Transverse colon (tissue), 4 donors: ENCODE measurements around the gene PARN. TPM values are rescaled to one million over a fixed set of nuclear protein-coding genes. Genes with fewer than 3 reads are reported as not detected.
"Not testable (repeated sequence)": the region's sequence is repeated elsewhere in the genome, so short reads cannot be mapped to it uniquely, and the experiment has no call there.

ENCODE experiments used
- DNase-seq: peaks from one replicate; pipeline ENCODE4 v3.0.0-alpha.2; 2019
- H3K27ac ChIP-seq, 4 donors: fragments of 200-600 bp; sonication (generic); 2 replicates each; pipeline ENCODE4 v1.5.1; 2016 to 2018; ENCODE audit warnings: inconsistent platforms in 4 of 4
- H3K27me3 ChIP-seq: fragments of 200-600 bp; sonication (generic); 2 replicates; pipeline ENCODE4 v1.5.1; 2017; ENCODE audit warnings: inconsistent platforms
- H3K36me3 ChIP-seq, 4 donors: fragments of 200-600 bp; sonication (generic); 2 replicates each; pipeline ENCODE4 v1.5.1; 2017 to 2019; ENCODE audit warnings: inconsistent platforms in 4 of 4
- H3K4me1 ChIP-seq, 4 donors: fragments of 200-600 bp; sonication (generic); 2 replicates each; pipeline ENCODE4 v1.5.1; 2017 to 2020; ENCODE audit warnings: inconsistent platforms in 4 of 4
- H3K4me3 ChIP-seq, 4 donors: fragments of 200-600 bp; sonication (generic); 1 replicate in 1 of 4; 2 replicates in 3 of 4; pipeline versions ENCODE4 v1.5.1 to v1.6.1; 2017 to 2019; ENCODE audit warnings: inconsistent platforms in 4 of 4
- H3K9me3 ChIP-seq, 2 donors: fragments of 200-600 bp; sonication (generic); 2 replicates each; pipeline ENCODE4 v1.5.1; 2017 to 2019; ENCODE audit warnings: inconsistent platforms in 2 of 2
- EP300 ChIP-seq: sonication (generic); formaldehyde crosslinking; IDR thresholded peaks from one replicate; pipeline ENCODE4 v1.6.1; 2017; ENCODE audit warnings: antibody characterized with exemption, low read depth
- POLR2A ChIP-seq: fragments of 450-650 bp; IDR thresholded peaks from one replicate; pipeline ENCODE4 v1.6.1; 2016; ENCODE audit warnings: antibody characterized with exemption, mild to moderate bottlenecking, moderate library complexity
- POLR2AphosphoS5 ChIP-seq, 3 donors: sonication (generic); formaldehyde crosslinking; IDR thresholded peaks; one replicate each; pipeline ENCODE4 v1.6.1; 2016; ENCODE audit warnings: antibody characterized with exemption in 3 of 3
- WGBS, 2 donors: methylation state at CpG; one replicate each; pipeline ENCODE4 v1.1.5; 2018; ENCODE audit warnings: low coverage in 1 of 2; 5-methylcytosine and 5-hydroxymethylcytosine counted together
- in situ Hi-C, 4 donors: fragments of 200-750 bp; cut with MboI; loops; one replicate each; pipeline versions ENCODE4 v1.15.0 to v1.15.1; 2017; ENCODE audit warnings: low sequenced_read_pairs in 3 of 4, low pct_ligation_motif_present in 1 of 4, low pct_unique_long_range_greater_than_20kb in 1 of 4
- intact Hi-C: fragments of 100-400 bp; cut with DNase I; formaldehyde crosslinking; loops from one replicate; pipeline ENCODE4 v1.15.1; 2023; ENCODE audit warnings: low total_unique reads
- total RNA-seq, 4 donors: library from RNA; depleted of rRNA; stranded (reverse); fragments of >200 nt; gene quantifications; one replicate each; pipeline ENCODE4 v1.1.0, GENCODE V29; 2016
- TF ChIP-seq, protein P1 (sequence below), 5 experiments: fragments of 200-600 bp in 3 of 5; fragments of 450-650 bp in 2 of 5; sonication (generic) in 3 of 5; IDR thresholded peaks; 1 replicate in 2 of 5; 2 replicates in 3 of 5; pipeline ENCODE4 v1.5.1; 2016 to 2017; ENCODE audit warnings: antibody characterized with exemption in 5 of 5, inconsistent platforms in 3 of 5, mild to moderate bottlenecking in 2 of 5, moderate library complexity in 1 of 5

PARN gene
- total RNA-seq, 4 donors from 2014 or later = 26.9 to 57.3 (median 34.1) TPM

DNA sequence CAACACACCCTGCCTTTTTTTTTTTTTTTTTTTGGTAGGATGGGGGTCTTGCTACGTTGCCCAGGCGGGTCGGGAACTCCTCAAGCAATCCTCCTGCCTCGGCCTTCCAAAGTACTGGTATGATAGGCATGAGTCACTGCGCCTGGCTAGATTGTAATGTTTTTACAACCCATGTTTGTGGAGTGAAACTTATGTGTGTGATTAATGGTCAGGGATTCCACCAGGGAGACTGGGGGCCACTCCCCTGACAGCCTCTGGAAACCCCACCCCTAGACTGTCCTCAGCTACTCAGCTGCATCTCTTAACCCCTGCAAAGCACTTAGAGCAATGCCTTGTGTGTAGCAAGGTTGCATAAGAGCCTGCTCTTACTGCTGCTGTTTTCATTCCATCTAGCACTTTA, 220.5 kb downstream of the PARN start:
- intact Hi-C loops (no loop called here), in situ Hi-C loops (no loop called here)
- H3K9me3 ChIP-seq = no peaks in the 10 kb centered on the region
- no peak overlapping the region for H3K4me3 ChIP-seq
- H3K4me1 ChIP-seq = no peaks in the 10 kb centered on the region
- peak; percentile 47 for DNase-seq
- 30 to 35% methylated on average over 2 to 5 of the region's 5 CpGs for WGBS, 2 donors
- H3K27me3 ChIP-seq = no peaks in the 10 kb centered on the region
- H3K27ac ChIP-seq = peak overlapping the region in 1 of 4 donors; percentile 43
- TF ChIP-seq POLR2A (no peak), POLR2AphosphoS5 (IDR thresholded peaks at IDR 0.05) (peak in 2 of 3 donors; percentile 33 to 41)
- no peaks in the 10 kb centered on the region for H3K36me3 ChIP-seq

DNA sequence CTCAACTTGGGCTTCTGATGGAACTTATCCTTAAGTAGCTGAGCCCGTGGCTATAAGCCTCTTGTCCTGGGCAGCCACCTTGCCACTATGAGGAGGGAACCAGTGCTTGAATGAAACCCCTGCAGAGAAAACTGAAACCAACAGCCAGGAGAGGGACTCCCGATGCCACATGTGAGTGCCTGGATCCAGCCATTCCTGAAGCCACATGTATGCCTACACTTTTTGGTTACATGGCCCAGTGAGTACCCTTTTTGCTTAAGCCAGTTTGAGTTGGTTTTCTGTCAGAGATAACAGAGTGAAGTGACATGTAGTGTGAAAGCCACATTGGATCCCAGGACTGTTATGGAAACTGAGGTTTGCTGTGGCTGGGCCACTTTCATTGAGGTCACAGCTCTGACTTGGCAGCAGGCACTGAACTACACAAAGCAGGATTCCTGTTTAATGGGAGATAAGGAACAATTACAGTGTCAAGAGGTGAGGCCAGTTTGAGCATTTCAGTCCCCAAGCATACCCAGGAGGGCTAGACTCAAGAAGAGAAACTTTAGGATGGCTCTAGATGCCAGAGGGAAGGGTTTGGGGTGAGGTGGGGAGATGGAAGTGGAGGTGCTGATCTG, 222.2 kb downstream of the PARN start:
- intact Hi-C loops (no loop called here), in situ Hi-C loops (no loop called here)
- no peaks in the 10 kb centered on the region for H3K27me3 ChIP-seq
- H3K4me3 ChIP-seq = no peak overlapping the region
- H3K27ac ChIP-seq = no peak overlapping the region
- TF ChIP-seq EP300 = no peak
- WGBS, 2 donors = 90% methylated on average over 2 of the region's 2 CpGs; no CpG with 5 or more reads in 1 of the 2 donors
- no peaks in the 10 kb centered on the region for H3K9me3 ChIP-seq
- DNase-seq = no peak
- no peaks in the 10 kb centered on the region for H3K4me1 ChIP-seq
- H3K36me3 ChIP-seq = no peaks in the 10 kb centered on the region

DNA sequence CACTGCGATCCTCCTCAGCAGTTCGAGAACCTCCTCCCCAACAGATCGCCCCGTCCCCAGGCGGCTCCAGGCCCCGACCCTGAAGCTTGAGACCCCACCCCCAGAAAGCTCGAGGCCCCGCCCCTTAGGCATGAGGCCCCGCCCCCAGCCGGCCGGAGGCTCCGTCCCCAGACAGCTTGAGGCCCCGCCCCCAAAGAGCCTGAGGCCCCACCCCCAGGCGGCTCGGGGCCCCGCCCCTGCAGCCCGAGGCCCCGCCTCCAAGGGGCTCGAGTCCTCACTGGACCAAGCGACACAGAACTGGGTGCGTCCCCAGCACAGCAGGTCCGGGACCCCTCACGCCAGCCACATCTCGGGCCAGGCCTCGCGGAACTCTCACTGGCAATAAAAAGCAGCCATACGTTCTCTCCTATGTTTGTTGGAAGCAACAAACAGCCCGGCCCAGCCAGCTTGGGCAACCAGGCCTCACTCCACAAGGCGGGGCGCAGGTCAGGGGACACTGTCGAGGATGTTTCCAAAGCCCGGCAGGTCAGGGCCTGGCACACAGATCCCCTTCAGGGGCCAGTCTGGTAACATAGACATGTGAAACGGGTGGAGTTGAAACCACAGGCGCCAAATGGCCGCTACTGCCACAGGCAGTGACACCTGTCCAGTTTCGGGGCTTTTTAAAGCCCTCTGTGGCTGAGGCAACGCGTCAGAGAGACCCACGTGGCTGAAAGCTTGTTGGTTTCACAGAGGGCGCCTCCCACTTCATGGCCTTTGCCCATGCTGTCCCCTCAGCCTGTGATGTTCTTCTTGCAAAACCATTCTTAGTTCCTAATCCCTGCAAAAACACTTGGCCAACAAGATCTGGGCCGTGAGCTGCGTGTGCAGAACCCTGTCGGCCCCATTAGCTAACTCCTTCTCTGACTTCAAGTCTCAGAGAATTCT, 224.2 kb downstream of the PARN start:
- Histone ChIP-seq H3K27me3 (no peaks in the 10 kb centered on the region), H3K4me3 (no peak overlapping the region), H3K27ac (peak overlapping the region in 2 of 4 donors; percentile 33 to 67), H3K9me3 (no peaks in the 10 kb centered on the region), H3K36me3 (no peaks in the 10 kb centered on the region), H3K4me1 (no peaks in the 10 kb centered on the region)
- intact Hi-C loops = no loop called here
- TF ChIP-seq EP300 (no peak), POLR2AphosphoS5 (IDR thresholded peaks at IDR 0.05) (no peak), POLR2A (no peak)
- TF ChIP-seq, protein P1, sequence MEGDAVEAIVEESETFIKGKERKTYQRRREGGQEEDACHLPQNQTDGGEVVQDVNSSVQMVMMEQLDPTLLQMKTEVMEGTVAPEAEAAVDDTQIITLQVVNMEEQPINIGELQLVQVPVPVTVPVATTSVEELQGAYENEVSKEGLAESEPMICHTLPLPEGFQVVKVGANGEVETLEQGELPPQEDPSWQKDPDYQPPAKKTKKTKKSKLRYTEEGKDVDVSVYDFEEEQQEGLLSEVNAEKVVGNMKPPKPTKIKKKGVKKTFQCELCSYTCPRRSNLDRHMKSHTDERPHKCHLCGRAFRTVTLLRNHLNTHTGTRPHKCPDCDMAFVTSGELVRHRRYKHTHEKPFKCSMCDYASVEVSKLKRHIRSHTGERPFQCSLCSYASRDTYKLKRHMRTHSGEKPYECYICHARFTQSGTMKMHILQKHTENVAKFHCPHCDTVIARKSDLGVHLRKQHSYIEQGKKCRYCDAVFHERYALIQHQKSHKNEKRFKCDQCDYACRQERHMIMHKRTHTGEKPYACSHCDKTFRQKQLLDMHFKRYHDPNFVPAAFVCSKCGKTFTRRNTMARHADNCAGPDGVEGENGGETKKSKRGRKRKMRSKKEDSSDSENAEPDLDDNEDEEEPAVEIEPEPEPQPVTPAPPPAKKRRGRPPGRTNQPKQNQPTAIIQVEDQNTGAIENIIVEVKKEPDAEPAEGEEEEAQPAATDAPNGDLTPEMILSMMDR (IDR thresholded peaks at IDR 0.05) = no peak
- in situ Hi-C loops = no loop called here
- WGBS, 2 donors = 44% methylated on average over 38 of the region's 43 CpGs; no CpG with 5 or more reads in 1 of the 2 donors
- DNase-seq = peak; percentile 71

DNA sequence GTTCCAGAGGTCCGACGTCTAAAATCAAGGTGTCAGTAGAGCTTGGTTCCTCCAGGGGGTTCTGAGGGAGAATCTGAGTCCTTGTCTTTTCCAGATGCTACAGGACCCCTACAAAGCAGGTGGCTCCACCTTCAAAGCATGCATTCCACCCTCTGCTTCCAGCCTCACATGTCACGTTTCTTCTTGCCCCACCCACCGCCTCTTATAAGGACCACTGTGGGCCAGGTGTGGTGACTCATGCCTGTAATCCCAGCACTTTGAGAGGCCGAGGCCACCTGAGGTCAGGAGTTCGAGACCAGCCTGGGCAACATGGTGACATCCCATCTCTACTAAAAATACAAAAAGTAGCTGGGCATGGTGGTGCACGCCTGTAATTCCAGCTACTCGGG, 227.1 kb downstream of the PARN start:
- H3K4me3 ChIP-seq, H3K9me3 ChIP-seq, H3K36me3 ChIP-seq, H3K4me1 ChIP-seq, H3K27ac ChIP-seq, DNase-seq, in situ Hi-C loops, intact Hi-C loops, H3K27me3 ChIP-seq: not testable (repeated sequence)
- WGBS, 2 donors = 82 to 85% methylated on average over 4 to 8 of the region's 8 CpGs

DNA sequence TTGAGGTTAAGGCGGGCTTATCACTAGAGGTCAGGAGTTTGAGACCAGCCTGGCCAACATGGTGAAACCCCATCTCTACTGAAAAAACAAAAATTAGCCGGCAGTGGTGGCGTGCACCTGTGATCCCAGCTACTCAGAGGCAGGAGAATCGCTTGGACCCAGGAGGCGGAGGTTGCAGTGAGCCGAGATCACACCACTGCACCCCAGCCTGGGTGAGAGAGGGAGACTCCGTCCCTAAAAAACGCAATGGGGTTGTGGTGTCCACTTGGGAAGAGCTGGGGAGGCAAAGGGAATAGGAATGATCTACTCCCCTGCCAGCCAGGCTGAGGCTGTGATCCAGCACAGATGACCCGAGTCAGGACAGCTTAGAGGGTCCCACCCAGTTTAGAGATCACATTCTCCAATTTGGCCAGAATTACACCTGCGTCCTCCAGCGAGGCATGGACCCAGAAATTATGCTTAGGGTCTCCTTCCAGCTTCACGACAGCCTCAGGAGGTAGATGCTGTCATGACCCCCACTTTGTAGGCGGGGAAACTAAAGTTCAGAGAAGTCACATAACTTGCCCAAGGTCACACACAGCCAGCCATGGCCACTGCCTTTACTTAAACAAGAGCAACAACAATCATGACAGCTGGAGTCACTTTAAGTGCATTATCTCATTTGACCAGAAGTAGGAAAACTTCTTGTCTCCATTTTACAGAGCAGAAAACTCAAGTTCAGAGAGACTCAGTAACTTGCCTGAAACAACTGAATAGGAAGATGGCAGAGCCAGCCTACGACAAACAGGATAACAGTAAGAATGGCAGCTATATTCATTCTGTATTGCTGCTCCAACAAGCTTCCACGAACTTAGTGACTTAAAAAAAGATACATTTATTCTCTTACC, 227.7 kb downstream of the PARN start:
- H3K36me3 ChIP-seq, H3K27me3 ChIP-seq, H3K9me3 ChIP-seq, in situ Hi-C loops, DNase-seq, H3K4me1 ChIP-seq, H3K27ac ChIP-seq, intact Hi-C loops, H3K4me3 ChIP-seq: not testable (repeated sequence)
- WGBS, 2 donors = 86 to 90% methylated on average over 3 to 15 of the region's 15 CpGs

DNA sequence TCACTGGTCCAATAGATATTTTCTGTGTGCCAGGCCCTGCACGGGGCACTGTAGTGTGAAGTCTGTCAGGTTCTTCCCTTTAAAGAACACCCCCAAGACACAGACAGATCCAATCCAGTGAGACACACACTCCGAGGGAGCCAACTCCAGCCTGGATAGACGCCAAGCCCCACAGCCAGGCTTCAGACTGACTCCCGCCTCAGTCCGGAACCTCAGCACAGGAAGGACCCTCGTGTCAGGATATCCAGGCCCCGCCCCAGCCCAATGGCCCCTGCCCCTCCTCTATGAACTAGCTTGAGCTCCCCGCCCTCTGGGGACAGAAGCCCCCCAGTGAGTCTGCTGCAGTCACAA, 228.4 kb downstream of the PARN start:
- H3K4me3 ChIP-seq, H3K27ac ChIP-seq, H3K4me1 ChIP-seq, in situ Hi-C loops, H3K9me3 ChIP-seq, H3K27me3 ChIP-seq, H3K36me3 ChIP-seq, intact Hi-C loops, DNase-seq: not testable (repeated sequence)
- 67% methylated on average over 8 of the region's 8 CpGs; no CpG with 5 or more reads in 1 of the 2 donors for WGBS, 2 donors

DNA sequence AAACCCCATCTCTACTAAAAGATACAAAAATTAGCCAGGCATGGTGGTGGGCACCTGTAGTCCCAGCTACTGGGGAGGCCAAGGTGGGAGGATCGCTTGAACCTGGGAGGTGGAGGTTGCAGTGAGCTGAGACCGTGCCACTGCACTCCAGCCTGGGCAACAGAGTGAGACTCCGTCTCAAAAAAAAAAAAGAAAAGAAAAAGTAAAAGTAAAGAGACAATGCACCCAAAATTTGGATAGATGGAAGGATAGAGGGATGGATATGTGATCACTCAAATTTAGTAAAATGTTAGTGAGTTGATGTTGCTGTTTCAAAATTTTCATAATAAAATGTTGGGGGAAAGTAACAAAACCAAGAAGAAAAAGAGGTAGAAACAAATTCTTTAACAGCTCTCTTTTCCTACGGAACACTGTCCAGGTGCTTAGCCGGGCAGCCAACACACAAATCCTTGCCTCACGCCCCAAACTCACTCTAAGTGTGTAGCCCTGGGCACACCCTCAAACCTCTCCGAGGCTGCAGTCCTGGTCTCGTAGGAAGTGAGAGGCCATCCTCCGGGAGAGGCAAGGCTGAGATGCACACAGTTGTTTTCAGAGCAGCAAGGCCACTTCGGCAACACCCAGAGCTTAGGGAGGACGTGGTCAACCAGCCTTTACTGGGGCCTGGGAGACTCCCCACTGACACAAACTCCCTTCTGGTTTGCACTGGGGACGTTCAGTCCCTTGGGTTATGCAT, 228.9 kb downstream of the PARN start:
- H3K27me3 ChIP-seq, H3K4me3 ChIP-seq, DNase-seq, intact Hi-C loops, H3K36me3 ChIP-seq, H3K4me1 ChIP-seq, H3K27ac ChIP-seq, H3K9me3 ChIP-seq, in situ Hi-C loops: not testable (repeated sequence)
- 79 to 81% methylated on average over 6 to 12 of the region's 12 CpGs for WGBS, 2 donors
